GM19372 (cell line): ENCODE results near the gene SEZ6.

Experiments used
- ATAC-seq: cut with Tn5 transposase; IDR thresholded peaks from one replicate; pipeline ENCODE4 v1.9.1; 2021; ENCODE audit warnings: mild to moderate bottlenecking, low read depth, moderate library complexity; ENCODE audit not compliant: unreplicated experiment

Gene SEZ6

GRCh38 chr17:29005936-29006511, at the start of gene SEZ6:
SEZ6 (minus strand) TSS chr17:29006033; CDS start chr17:29005869, 164 bp downstream.
- no peak for ATAC-seq

- no peak for ATAC-seq
These were observed 49.0 kb upstream of the SEZ6 start for GRCh38 chr17:29054835-29055234.

- no peak for ATAC-seq
These were observed 45.9 kb upstream of the SEZ6 start for GRCh38 chr17:29051731-29052130.

GRCh38 chr17:29051194-29051593, 45.4 kb upstream of the SEZ6 start:
- ATAC-seq = no peak

- ATAC-seq = no peak
These were observed 44.3 kb upstream of the SEZ6 start for GRCh38 chr17:29050176-29050575.

GRCh38 chr17:29049541-29050145, 43.8 kb upstream of the SEZ6 start:
- ATAC-seq = no peak

- no peak for ATAC-seq
These were observed 42.9 kb upstream of the SEZ6 start for GRCh38 chr17:29048440-29049368.

GRCh38 chr17:29046473-29046839, 40.6 kb upstream of the SEZ6 start:
- no peak for ATAC-seq

- no peak for ATAC-seq
These were observed 40.1 kb upstream of the SEZ6 start for GRCh38 chr17:29045734-29046472.

- no peak for ATAC-seq
These were observed 39.2 kb upstream of the SEZ6 start for GRCh38 chr17:29045026-29045425.

GRCh38 chr17:29043539-29044145, 37.8 kb upstream of the SEZ6 start:
- ATAC-seq = no peak

- ATAC-seq = no peak
These were observed 37.1 kb upstream of the SEZ6 start, which contains the start of gene PIPOX for GRCh38 chr17:29042679-29043538. PIPOX (plus strand) TSS chr17:29043141; CDS start chr17:29043226, 85 bp downstream.

- ATAC-seq = no peak
These were observed 36.3 kb upstream of the SEZ6 start for GRCh38 chr17:29042026-29042678.

GRCh38 chr17:29041571-29041970, 35.7 kb upstream of the SEZ6 start:
- ATAC-seq = no peak

- no peak for ATAC-seq
These were observed 35.3 kb upstream of the SEZ6 start for GRCh38 chr17:29041091-29041490.

- no peak for ATAC-seq
These were observed 34.1 kb upstream of the SEZ6 start for GRCh38 chr17:29039764-29040598.

GRCh38 chr17:29038085-29038795, 32.4 kb upstream of the SEZ6 start:
- ATAC-seq = no peak

- no peak for ATAC-seq
These were observed 31.9 kb upstream of the SEZ6 start for GRCh38 chr17:29037739-29038084.
